Epithelial cell of proximal tubule (primary cell): Measurements from ENCODE around the gene MAP6D1. TPM values are rescaled to one million over a fixed set of nuclear protein-coding genes. Genes with fewer than 3 reads are reported as not detected.

Source experiments
- DNase-seq: peaks from one replicate; pipeline ENCODE4 v3.0.0-alpha.2; 2011; ENCODE audit warnings: low read depth
- H3K4me3 ChIP-seq: 2 replicates; pipeline ENCODE4 v1.5.1; 2011; ENCODE audit warnings: low read depth, mild to moderate bottlenecking, low read length
- total RNA-seq: library from RNA; depleted of rRNA; stranded (reverse); fragments of >200 nt; gene quantifications from 2 replicates; pipeline ENCODE4 v1.2.3, GENCODE V29; 2015
- TF ChIP-seq, protein P1 (sequence below): conservative IDR thresholded peaks from 2 replicates; pipeline ENCODE4 v1.5.1; 2012; ENCODE audit warnings: low read depth, mild to moderate bottlenecking, low read length

Gene MAP6D1
- total RNA-seq, 1 donor from 2014 or later = 14.4 TPM

GRCh38 chr3:183766745-183767606 is 58.4 kb downstream of the MAP6D1 start:
- DNase-seq = peak; percentile 19

DNA sequence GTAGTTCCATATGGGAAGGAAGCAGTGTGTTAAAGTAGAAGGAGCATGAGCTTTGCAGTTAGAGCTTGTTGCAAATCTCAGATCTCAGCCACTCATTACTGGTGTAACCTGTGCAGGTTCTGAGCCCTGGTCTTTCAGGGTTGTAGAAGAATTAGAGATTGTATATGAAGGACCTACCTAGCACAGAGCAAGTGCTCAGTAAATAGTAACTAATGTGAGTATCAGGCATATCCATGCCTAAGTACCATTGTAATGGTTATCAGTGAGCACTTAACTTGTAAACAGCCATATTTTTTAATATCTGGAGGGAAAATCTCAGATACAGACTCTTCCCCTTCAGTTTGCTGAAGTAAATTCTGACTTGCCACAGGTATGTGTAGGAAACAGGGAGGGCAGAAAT is 59.3 kb downstream of the MAP6D1 start:
- H3K4me3 ChIP-seq = no peak overlapping the region
- DNase-seq = no peak
- TF ChIP-seq, protein P1, sequence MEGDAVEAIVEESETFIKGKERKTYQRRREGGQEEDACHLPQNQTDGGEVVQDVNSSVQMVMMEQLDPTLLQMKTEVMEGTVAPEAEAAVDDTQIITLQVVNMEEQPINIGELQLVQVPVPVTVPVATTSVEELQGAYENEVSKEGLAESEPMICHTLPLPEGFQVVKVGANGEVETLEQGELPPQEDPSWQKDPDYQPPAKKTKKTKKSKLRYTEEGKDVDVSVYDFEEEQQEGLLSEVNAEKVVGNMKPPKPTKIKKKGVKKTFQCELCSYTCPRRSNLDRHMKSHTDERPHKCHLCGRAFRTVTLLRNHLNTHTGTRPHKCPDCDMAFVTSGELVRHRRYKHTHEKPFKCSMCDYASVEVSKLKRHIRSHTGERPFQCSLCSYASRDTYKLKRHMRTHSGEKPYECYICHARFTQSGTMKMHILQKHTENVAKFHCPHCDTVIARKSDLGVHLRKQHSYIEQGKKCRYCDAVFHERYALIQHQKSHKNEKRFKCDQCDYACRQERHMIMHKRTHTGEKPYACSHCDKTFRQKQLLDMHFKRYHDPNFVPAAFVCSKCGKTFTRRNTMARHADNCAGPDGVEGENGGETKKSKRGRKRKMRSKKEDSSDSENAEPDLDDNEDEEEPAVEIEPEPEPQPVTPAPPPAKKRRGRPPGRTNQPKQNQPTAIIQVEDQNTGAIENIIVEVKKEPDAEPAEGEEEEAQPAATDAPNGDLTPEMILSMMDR = no peak

More at GRCh38 chr3:183766745-183767606, 58.4 kb downstream of the MAP6D1 start:
- TF ChIP-seq, protein P1 = peak; percentile 91
- no peak overlapping the region for H3K4me3 ChIP-seq

Other genes with a start within 250 kb of the MAP6D1 start
- 8.0 and 20.6 TPM in 2 replicates for gene KLHL24, start 190.0 kb downstream of the MAP6D1 start, total RNA-seq
- gene YEATS2, start 127.8 kb downstream of the MAP6D1 start, total RNA-seq = 31.4 and 33.7 TPM in 2 replicates
- 38.1 and 58.2 TPM in 2 replicates for gene PARL, start 59.3 kb upstream of the MAP6D1 start, total RNA-seq
- 7.3 and 15.2 TPM in 2 replicates for gene ABCC5, start 192.3 kb upstream of the MAP6D1 start, total RNA-seq
- not detected in 2 replicates for gene HTR3D, start 206.2 kb upstream of the MAP6D1 start, total RNA-seq
- not detected in 2 replicates for gene HTR3C, start 227.5 kb upstream of the MAP6D1 start, total RNA-seq